ENCODE data around the gene MPP7.

DNA sequence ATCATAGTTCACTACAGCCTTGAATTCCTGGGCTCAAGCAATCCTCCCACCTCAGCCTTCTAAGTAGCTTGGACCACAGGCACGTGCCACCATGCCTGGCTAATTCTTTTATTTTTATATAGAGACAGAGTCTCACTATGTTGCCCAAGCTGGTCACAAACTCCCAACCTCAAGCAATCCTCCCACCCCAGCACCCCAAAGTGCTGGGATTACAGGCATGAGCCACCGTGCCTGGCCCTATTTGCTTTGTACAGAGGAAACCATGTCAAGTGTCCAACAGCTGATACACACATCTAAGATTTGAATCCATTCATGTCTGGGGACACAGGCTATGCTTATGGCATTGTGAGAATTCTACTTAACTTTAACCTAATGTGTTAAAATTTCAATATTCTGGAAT lies 29.9 kb upstream of the MPP7 start:
- TF ChIP-seq, protein P1, sequence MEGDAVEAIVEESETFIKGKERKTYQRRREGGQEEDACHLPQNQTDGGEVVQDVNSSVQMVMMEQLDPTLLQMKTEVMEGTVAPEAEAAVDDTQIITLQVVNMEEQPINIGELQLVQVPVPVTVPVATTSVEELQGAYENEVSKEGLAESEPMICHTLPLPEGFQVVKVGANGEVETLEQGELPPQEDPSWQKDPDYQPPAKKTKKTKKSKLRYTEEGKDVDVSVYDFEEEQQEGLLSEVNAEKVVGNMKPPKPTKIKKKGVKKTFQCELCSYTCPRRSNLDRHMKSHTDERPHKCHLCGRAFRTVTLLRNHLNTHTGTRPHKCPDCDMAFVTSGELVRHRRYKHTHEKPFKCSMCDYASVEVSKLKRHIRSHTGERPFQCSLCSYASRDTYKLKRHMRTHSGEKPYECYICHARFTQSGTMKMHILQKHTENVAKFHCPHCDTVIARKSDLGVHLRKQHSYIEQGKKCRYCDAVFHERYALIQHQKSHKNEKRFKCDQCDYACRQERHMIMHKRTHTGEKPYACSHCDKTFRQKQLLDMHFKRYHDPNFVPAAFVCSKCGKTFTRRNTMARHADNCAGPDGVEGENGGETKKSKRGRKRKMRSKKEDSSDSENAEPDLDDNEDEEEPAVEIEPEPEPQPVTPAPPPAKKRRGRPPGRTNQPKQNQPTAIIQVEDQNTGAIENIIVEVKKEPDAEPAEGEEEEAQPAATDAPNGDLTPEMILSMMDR (IDR thresholded peaks at IDR 0.05; ENCODE audit: extremely low read depth in 1 of 2, insufficient read depth in 1 of 2, low read depth in 1 of 2, low read length in 2 of 2) = no peak
- TF ChIP-seq POLR2AphosphoS5 (IDR thresholded peaks at IDR 0.05; ENCODE audit: insufficient read depth, low read depth, low read length) (no peak), POLR2A (IDR thresholded peaks at IDR 0.05; ENCODE audit: low read depth, low read length) (no peak)
- TF ChIP-seq, protein P2, sequence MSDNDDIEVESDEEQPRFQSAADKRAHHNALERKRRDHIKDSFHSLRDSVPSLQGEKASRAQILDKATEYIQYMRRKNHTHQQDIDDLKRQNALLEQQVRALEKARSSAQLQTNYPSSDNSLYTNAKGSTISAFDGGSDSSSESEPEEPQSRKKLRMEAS (IDR thresholded peaks at IDR 0.05; ENCODE audit: insufficient read depth, insufficient read length) = no peak

All from endothelial cell of umbilical vein (primary cell).